Activated B cell treated with CpG ODN at 0.5 μM for 24 hours (primary cell): ENCODE results near the gene NEK1. TPM values are rescaled to one million over a fixed set of nuclear protein-coding genes. Genes with fewer than 3 reads are reported as not detected.

ENCODE experiments used
- ATAC-seq: fragments of 200-7000 bp; cut with Tn5 transposase; one replicate; pipeline ENCODE4 v1.10.0; 2021; ENCODE audit warnings: low read depth, mild to moderate bottlenecking, moderate library complexity
- CTCF ChIA-PET: fragments of 350-600 bp; sonication (Branson Sonifier 250); formaldehyde crosslinking; loops from one replicate; lab custom pipeline; 2021; ENCODE audit warnings: antibody characterized with exemption; lab: Charles Lee
- POLR2A ChIA-PET: fragments of 350-600 bp; sonication (Branson Sonifier 250); formaldehyde crosslinking; loops from one replicate; lab custom pipeline; 2021; ENCODE audit warnings: antibody characterized with exemption; lab: Charles Lee
- DNase-seq: peaks from one replicate; pipeline ENCODE4 v3.0.0; 2022
- H3K27ac Mint-ChIP-seq: one replicate; pipeline ENCODE4 v1.8.0; 2020; ENCODE audit warnings: mixed read lengths
- H3K27me3 Mint-ChIP-seq: one replicate; pipeline ENCODE4 v1.8.0; 2021; ENCODE audit warnings: mixed read lengths
- H3K36me3 Mint-ChIP-seq: one replicate; pipeline ENCODE4 v1.8.0; 2021; ENCODE audit warnings: low read depth, mixed read lengths
- H3K4me1 Mint-ChIP-seq: one replicate; pipeline ENCODE4 v1.8.0; 2021; ENCODE audit warnings: mixed read lengths
- H3K4me3 Mint-ChIP-seq: one replicate; pipeline ENCODE4 v1.8.0; 2020; ENCODE audit warnings: mild to moderate bottlenecking, mixed read lengths
- H3K9me3 Mint-ChIP-seq: one replicate; pipeline ENCODE4 v1.8.0; 2020; ENCODE audit warnings: mixed read lengths
- intact Hi-C: fragments of 100-400 bp; cut with micrococcal nuclease; formaldehyde crosslinking; loops from one replicate; pipeline ENCODE4 v1.15.1; 2024
- total RNA-seq: library from RNA; stranded (reverse); gene quantifications from 2 replicates; pipeline ENCODE4 v1.2.3, GENCODE V29; 2022
- TF ChIP-seq, protein P1 (sequence below): fragments of 200-600 bp; IDR thresholded peaks from one replicate; pipeline ENCODE4 v1.8.0; 2022; ENCODE audit warnings: antibody characterized with exemption, mild to moderate bottlenecking

NEK1 gene
- total RNA-seq, 1 donor from 2014 or later: 14.3 TPM

DNA sequence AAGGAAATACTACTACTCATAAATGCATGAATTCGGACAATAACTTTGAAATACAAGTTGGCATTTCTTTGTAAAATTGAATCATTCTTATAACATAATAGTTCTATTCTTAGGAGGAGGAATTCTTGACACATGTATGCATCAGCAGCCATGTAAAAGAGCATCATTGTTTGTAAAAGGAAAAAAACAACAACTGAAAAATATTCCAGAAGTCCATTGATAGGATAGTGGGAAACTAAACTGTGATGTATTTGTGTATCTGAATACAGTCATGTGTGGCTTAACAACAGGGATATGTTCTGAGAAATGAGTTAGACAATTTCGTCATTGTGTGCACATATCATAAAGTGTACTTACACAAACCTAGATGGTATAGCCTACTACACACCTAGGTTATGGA is 239.6 kb downstream of the NEK1 start:
- intact Hi-C loops: no loop called here
- DNase-seq (no peak), ATAC-seq (no peak)
- Mint-ChIP-seq H3K4me3 (no peak overlapping the region), H3K27me3 (no peaks in the 10 kb centered on the region), H3K9me3 (peaks cover 17% of the 10 kb centered on the region), H3K27ac (no peak overlapping the region), H3K36me3 (peaks cover 4% of the 10 kb centered on the region), H3K4me1 (peaks cover under 1% of the 10 kb centered on the region)
- ChIA-PET CTCF (no interaction called here), POLR2A (no interaction called here)
- TF ChIP-seq, protein P1, sequence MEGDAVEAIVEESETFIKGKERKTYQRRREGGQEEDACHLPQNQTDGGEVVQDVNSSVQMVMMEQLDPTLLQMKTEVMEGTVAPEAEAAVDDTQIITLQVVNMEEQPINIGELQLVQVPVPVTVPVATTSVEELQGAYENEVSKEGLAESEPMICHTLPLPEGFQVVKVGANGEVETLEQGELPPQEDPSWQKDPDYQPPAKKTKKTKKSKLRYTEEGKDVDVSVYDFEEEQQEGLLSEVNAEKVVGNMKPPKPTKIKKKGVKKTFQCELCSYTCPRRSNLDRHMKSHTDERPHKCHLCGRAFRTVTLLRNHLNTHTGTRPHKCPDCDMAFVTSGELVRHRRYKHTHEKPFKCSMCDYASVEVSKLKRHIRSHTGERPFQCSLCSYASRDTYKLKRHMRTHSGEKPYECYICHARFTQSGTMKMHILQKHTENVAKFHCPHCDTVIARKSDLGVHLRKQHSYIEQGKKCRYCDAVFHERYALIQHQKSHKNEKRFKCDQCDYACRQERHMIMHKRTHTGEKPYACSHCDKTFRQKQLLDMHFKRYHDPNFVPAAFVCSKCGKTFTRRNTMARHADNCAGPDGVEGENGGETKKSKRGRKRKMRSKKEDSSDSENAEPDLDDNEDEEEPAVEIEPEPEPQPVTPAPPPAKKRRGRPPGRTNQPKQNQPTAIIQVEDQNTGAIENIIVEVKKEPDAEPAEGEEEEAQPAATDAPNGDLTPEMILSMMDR: no peak

- TF ChIP-seq, protein P1: no peak
- Mint-ChIP-seq H3K4me1 (peaks cover 2% of the 10 kb centered on the region), H3K4me3 (no peak overlapping the region), H3K27me3 (no peaks in the 10 kb centered on the region), H3K9me3 (peaks cover 7% of the 10 kb centered on the region), H3K27ac (no peak overlapping the region), H3K36me3 (no peaks in the 10 kb centered on the region)
- ChIA-PET POLR2A (no interaction called here), CTCF (no interaction called here)
- ATAC-seq (no peak), DNase-seq (no peak)
- intact Hi-C loops: no loop called here
These were observed 242.7 kb downstream of the NEK1 start for GRCh38 chr4:169369634-169370033.

GRCh38 chr4:169367826-169368225 is 244.6 kb downstream of the NEK1 start:
- ATAC-seq: no peak
- TF ChIP-seq, protein P1: no peak
- Mint-ChIP-seq H3K4me3 (no peak overlapping the region), H3K4me1 (peaks cover 4% of the 10 kb centered on the region), H3K9me3 (peaks cover 7% of the 10 kb centered on the region), H3K36me3 (no peaks in the 10 kb centered on the region), H3K27ac (no peak overlapping the region), H3K27me3 (no peaks in the 10 kb centered on the region)
- intact Hi-C loops: no loop called here
- ChIA-PET POLR2A (interaction anchor here (0.6 kb wide), 1 partner anchor 358 kb away, joined by 5 read pairs; the partner anchor contains the start of gene CBR4), CTCF (no interaction called here)
- no peak for DNase-seq

DNA sequence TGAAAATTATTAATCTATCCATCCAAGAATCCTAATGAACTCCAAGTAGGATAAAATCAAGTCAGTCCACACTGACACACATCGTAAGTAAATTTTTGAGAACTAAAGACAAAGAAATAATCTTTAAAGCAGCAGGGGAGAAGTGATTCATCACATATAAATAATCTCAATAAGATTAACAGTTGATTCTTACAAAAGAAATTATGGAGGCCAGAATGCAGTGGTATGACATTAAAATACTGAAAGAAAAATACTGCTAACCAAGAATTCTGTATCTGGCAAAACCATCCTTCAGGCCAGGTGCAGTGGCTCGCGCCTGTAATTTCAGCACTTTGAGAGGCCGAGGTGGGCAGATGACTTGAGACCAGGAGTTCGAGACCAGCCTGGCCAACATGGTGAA is 245.6 kb downstream of the NEK1 start:
- Mint-ChIP-seq H3K4me1 (peaks cover 4% of the 10 kb centered on the region), H3K4me3 (no peak overlapping the region), H3K27ac (no peak overlapping the region), H3K36me3 (no peaks in the 10 kb centered on the region), H3K27me3 (peaks cover 2% of the 10 kb centered on the region), H3K9me3 (peaks cover 7% of the 10 kb centered on the region)
- intact Hi-C loops: no loop called here
- no peak for ATAC-seq
- TF ChIP-seq, protein P1: no peak
- ChIA-PET CTCF (no interaction called here), POLR2A (no interaction called here)
- DNase-seq: no peak

GRCh38 chr4:169362607-169363006 is 249.8 kb downstream of the NEK1 start:
- ATAC-seq (no peak), DNase-seq (no peak)
- TF ChIP-seq, protein P1: no peak
- POLR2A ChIA-PET: no interaction called here
- CTCF ChIA-PET: no interaction called here
- Mint-ChIP-seq H3K4me3 (no peak overlapping the region), H3K9me3 (peaks cover 7% of the 10 kb centered on the region), H3K27me3 (peaks cover 4% of the 10 kb centered on the region), H3K4me1 (peaks cover 2% of the 10 kb centered on the region), H3K27ac (no peak overlapping the region), H3K36me3 (no peaks in the 10 kb centered on the region)
- intact Hi-C loops: no loop called here
